ENCODE measurements around the gene PTPRT. TPM values are rescaled to one million over a fixed set of nuclear protein-coding genes. Genes with fewer than 3 reads are reported as not detected.

PTPRT gene
- total RNA-seq, 1 experiment from 2014 or later = not detected

- intact Hi-C loops (cut with micrococcal nuclease; ENCODE audit: unreplicated experiment) = no loop called here
- Histone ChIP-seq H3K27me3 (replicated peaks; ENCODE audit: insufficient read depth, low read depth, low read length, poor library complexity) (no peaks in the 10 kb centered on the region), H3K4me1 (ENCODE audit: insufficient read depth, low read length, poor library complexity, severe bottlenecking) (no peaks in the 10 kb centered on the region), H3K4me3 (ENCODE audit: low read depth, low read length, poor library complexity, severe bottlenecking) (no peak overlapping the region), H3K9me3 (ENCODE audit: low read depth, low read length, poor library complexity, severe bottlenecking) (no peaks in the 10 kb centered on the region), H3K27ac (ENCODE audit: low read depth, low read length, poor library complexity, severe bottlenecking) (no peak overlapping the region), H3K36me3 (ENCODE audit: insufficient read depth, low read length, poor library complexity, severe bottlenecking) (no peaks in the 10 kb centered on the region)
- DNase-seq (ENCODE audit: low spot score) = no peak
- no peak for TF ChIP-seq CTCF (conservative IDR thresholded peaks at IDR 0.05; ENCODE audit: low read depth, low read length)
- TF ChIP-seq EZH2 (IDR thresholded peaks at IDR 0.05; ENCODE audit: borderline replicate concordance, low read depth, low read length, poor library complexity, severe bottlenecking) = no peak
- ChIA-PET POLR2A (ENCODE audit: low non-redundant PET) (no interaction called here), CTCF (no interaction called here)
- no TSS peak for BruUV-seq (replicated peaks)
Observed at GRCh38 chr20:42595625-42596024, 594.1 kb downstream of the PTPRT start.

- Histone ChIP-seq H3K27ac (ENCODE audit: low read depth, low read length, poor library complexity, severe bottlenecking) (no peak overlapping the region), H3K36me3 (ENCODE audit: insufficient read depth, low read length, poor library complexity, severe bottlenecking) (no peaks in the 10 kb centered on the region), H3K27me3 (replicated peaks; ENCODE audit: insufficient read depth, low read depth, low read length, poor library complexity) (no peaks in the 10 kb centered on the region), H3K4me1 (ENCODE audit: insufficient read depth, low read length, poor library complexity, severe bottlenecking) (no peaks in the 10 kb centered on the region), H3K9me3 (ENCODE audit: low read depth, low read length, poor library complexity, severe bottlenecking) (no peaks in the 10 kb centered on the region), H3K4me3 (ENCODE audit: low read depth, low read length, poor library complexity, severe bottlenecking) (no peak overlapping the region)
- no peak for TF ChIP-seq EZH2 (IDR thresholded peaks at IDR 0.05; ENCODE audit: borderline replicate concordance, low read depth, low read length, poor library complexity, severe bottlenecking)
- no peak for TF ChIP-seq CTCF (conservative IDR thresholded peaks at IDR 0.05; ENCODE audit: low read depth, low read length)
- ChIA-PET CTCF (no interaction called here), POLR2A (ENCODE audit: low non-redundant PET) (no interaction called here)
- intact Hi-C loops (cut with micrococcal nuclease; ENCODE audit: unreplicated experiment) = no loop called here
- BruUV-seq (replicated peaks) = no TSS peak
- no peak for DNase-seq (ENCODE audit: low spot score)
Observed at GRCh38 chr20:42594659-42595058, 595.0 kb downstream of the PTPRT start.

GRCh38 chr20:42594011-42594410 is 595.7 kb downstream of the PTPRT start:
- ChIA-PET POLR2A (ENCODE audit: low non-redundant PET) (interaction anchor here (0.6 kb wide), 1 partner anchor 100 kb away, joined by 3 read pairs; no protein-coding TSS in a partner anchor), CTCF (no interaction called here)
- Histone ChIP-seq H3K27ac (ENCODE audit: low read depth, low read length, poor library complexity, severe bottlenecking) (no peak overlapping the region), H3K4me1 (ENCODE audit: insufficient read depth, low read length, poor library complexity, severe bottlenecking) (no peaks in the 10 kb centered on the region), H3K27me3 (replicated peaks; ENCODE audit: insufficient read depth, low read depth, low read length, poor library complexity) (no peaks in the 10 kb centered on the region), H3K36me3 (ENCODE audit: insufficient read depth, low read length, poor library complexity, severe bottlenecking) (no peaks in the 10 kb centered on the region), H3K4me3 (ENCODE audit: low read depth, low read length, poor library complexity, severe bottlenecking) (no peak overlapping the region), H3K9me3 (ENCODE audit: low read depth, low read length, poor library complexity, severe bottlenecking) (no peaks in the 10 kb centered on the region)
- TF ChIP-seq EZH2 (IDR thresholded peaks at IDR 0.05; ENCODE audit: borderline replicate concordance, low read depth, low read length, poor library complexity, severe bottlenecking) = no peak
- no peak for TF ChIP-seq CTCF (conservative IDR thresholded peaks at IDR 0.05; ENCODE audit: low read depth, low read length)
- DNase-seq (ENCODE audit: low spot score) = no peak
- intact Hi-C loops (cut with micrococcal nuclease; ENCODE audit: unreplicated experiment) = no loop called here
- BruUV-seq (replicated peaks) = no TSS peak
